NCI-H2196 treated with DMSO at 0.1 percent for 48 hours (cell line): ENCODE data around the gene SLC6A18.

Experiments used
- DNase-seq: peaks from one replicate; lab custom pipeline; 2025; ENCODE audit not compliant: unreplicated experiment; lab: John Stamatoyannopoulos, UW

Gene SLC6A18

GRCh38 chr5:1225081-1225480, at the start of gene SLC6A18:
Gene SLC6A18 (plus strand): TSS chr5:1225381. CDS start chr5:1225478, 97 bp downstream.
- DNase-seq = no peak

GRCh38 chr5:1175801-1176472, 49.2 kb upstream of the SLC6A18 start:
- DNase-seq = no peak

GRCh38 chr5:1176473-1177391, 48.4 kb upstream of the SLC6A18 start:
- DNase-seq = no peak

GRCh38 chr5:1177826-1178528, 47.2 kb upstream of the SLC6A18 start:
- no peak for DNase-seq

GRCh38 chr5:1178529-1179382, 46.4 kb upstream of the SLC6A18 start:
- no peak for DNase-seq

GRCh38 chr5:1179383-1179715, 45.8 kb upstream of the SLC6A18 start:
- DNase-seq = no peak

GRCh38 chr5:1180096-1180495, 45.1 kb upstream of the SLC6A18 start:
- no peak for DNase-seq

- DNase-seq = no peak
Observed at GRCh38 chr5:1180841-1181271, 44.3 kb upstream of the SLC6A18 start.

GRCh38 chr5:1181451-1182359, 43.5 kb upstream of the SLC6A18 start:
- DNase-seq = no peak

- DNase-seq = no peak
Observed at GRCh38 chr5:1182360-1182632, 42.9 kb upstream of the SLC6A18 start.

- DNase-seq = no peak
Observed at GRCh38 chr5:1182633-1183423, 42.4 kb upstream of the SLC6A18 start.

GRCh38 chr5:1183424-1184162, 41.6 kb upstream of the SLC6A18 start:
- DNase-seq = no peak

GRCh38 chr5:1184163-1184470, 41.1 kb upstream of the SLC6A18 start:
- DNase-seq = no peak

- DNase-seq = no peak
Observed at GRCh38 chr5:1184481-1184880, 40.7 kb upstream of the SLC6A18 start.

GRCh38 chr5:1185038-1185627, 40.0 kb upstream of the SLC6A18 start:
- DNase-seq = no peak

- no peak for DNase-seq
Observed at GRCh38 chr5:1185629-1186350, 39.4 kb upstream of the SLC6A18 start.

GRCh38 chr5:1186351-1187233, 38.6 kb upstream of the SLC6A18 start:
- DNase-seq = no peak
